B cell (primary cell): ENCODE measurements around the gene MITD1. TPM values are rescaled to one million over a fixed set of nuclear protein-coding genes. Genes with fewer than 3 reads are reported as not detected.
"Not testable (repeated sequence)": the region's sequence is repeated elsewhere in the genome, so short reads cannot be mapped to it uniquely, and the experiment has no call there.

Source experiments
- ATAC-seq: fragments of 200-7000 bp; cut with Tn5 transposase; one replicate; pipeline ENCODE4 v1.10.0; 2021; ENCODE audit warnings: low read depth, mild to moderate bottlenecking, moderate number of reproducible peaks, moderate library complexity
- CTCF ChIA-PET: fragments of 350-600 bp; sonication (Branson Sonifier 250); formaldehyde crosslinking; loops from one replicate; lab custom pipeline; 2021; ENCODE audit warnings: antibody characterized with exemption, inconsistent platforms; lab: Charles Lee
- POLR2A ChIA-PET: fragments of 350-600 bp; sonication (Branson Sonifier 250); formaldehyde crosslinking; loops from one replicate; lab custom pipeline; 2021; ENCODE audit warnings: antibody characterized with exemption; lab: Charles Lee
- DNase-seq: peaks from one replicate; pipeline ENCODE4 v3.0.0; 2013
- H2AFZ ChIP-seq: 2 replicates; pipeline ENCODE4 v1.6.1; 2012; ENCODE audit warnings: mild to moderate bottlenecking, low read depth, low read length; ENCODE audit not compliant: insufficient read depth, poor library complexity, severe bottlenecking
- H3K27ac ChIP-seq, 2 donors: 1 replicate in 1 of 2; 2 replicates in 1 of 2; pipeline ENCODE4 v1.5.1; 2012 to 2013; ENCODE audit warnings: low read length in 2 of 2, mild to moderate bottlenecking in 2 of 2, moderate library complexity in 1 of 2
- H3K27me3 ChIP-seq, 4 experiments: fragments of 200-600 bp in 1 of 4; sonication (generic) in 1 of 4; replicated peaks in 1 of 4; 1 replicate in 2 of 4; 2 replicates in 2 of 4; pipeline versions ENCODE4 v1.6.1 to v1.7.0; 2013 to 2016; ENCODE audit warnings: low read length in 3 of 4, mild to moderate bottlenecking in 2 of 4, mixed read lengths in 1 of 4, moderate library complexity in 1 of 4; ENCODE audit not compliant: insufficient read depth in 4 of 4, control insufficient read depth in 3 of 4; ENCODE audit errors: control extremely low read depth in 1 of 4
- H3K36me3 ChIP-seq, 2 experiments: replicated peaks in 1 of 2; 1 replicate in 1 of 2; 2 replicates in 1 of 2; pipeline versions ENCODE4 v1.6.1 to v1.7.1; 2013; ENCODE audit warnings: low read length in 1 of 2; ENCODE audit not compliant: insufficient read depth in 2 of 2, control insufficient read depth in 1 of 2; ENCODE audit errors: control extremely low read depth in 1 of 2, extremely low read depth in 1 of 2
- H3K4me1 ChIP-seq, 2 donors: fragments of 200-600 bp in 1 of 2; sonication (generic) in 1 of 2; 1 replicate in 1 of 2; 2 replicates in 1 of 2; pipeline versions ENCODE4 v1.5.1 to v1.6.1; 2013 to 2017; ENCODE audit warnings: low read length in 2 of 2; ENCODE audit not compliant: control insufficient read depth in 2 of 2, insufficient read depth in 2 of 2
- H3K4me2 ChIP-seq: replicated peaks from 2 replicates; pipeline ENCODE3; 2012; ENCODE audit warnings: mild to moderate bottlenecking, low read depth, low read length; ENCODE audit not compliant: poor library complexity, severe bottlenecking
- H3K4me3 ChIP-seq, 5 experiments: fragments of 200-600 bp in 1 of 5; sonication (generic) in 1 of 5; 1 replicate in 3 of 5; 2 replicates in 2 of 5; pipeline versions ENCODE4 v1.5.1 to v1.7.0; 2011 to 2016; ENCODE audit warnings: low read length in 4 of 5, mild to moderate bottlenecking in 4 of 5, low read depth in 2 of 5, control low read depth in 1 of 5, moderate library complexity in 1 of 5; ENCODE audit not compliant: insufficient read depth in 1 of 5; ENCODE audit errors: control extremely low read depth in 1 of 5, extremely low read depth in 1 of 5
- H3K79me2 ChIP-seq: fragments of 200-600 bp; sonication (generic); one replicate; pipeline ENCODE4 v1.6.0; 2016; ENCODE audit warnings: low read length; ENCODE audit not compliant: control insufficient read depth, insufficient read depth
- H3K9ac ChIP-seq: fragments of 200-600 bp; sonication (generic); 2 replicates; pipeline ENCODE4 v1.6.1; 2017; ENCODE audit warnings: mild to moderate bottlenecking, low read length, moderate library complexity
- H3K9me3 ChIP-seq, 3 donors: one replicate each; pipeline versions ENCODE4 v1.6.1 to v1.7.1; 2013; ENCODE audit warnings: low read length in 2 of 3; ENCODE audit not compliant: control insufficient read depth in 2 of 3, insufficient read depth in 1 of 3; ENCODE audit errors: control extremely low read depth in 1 of 3
- H4K20me1 ChIP-seq: 2 replicates; pipeline ENCODE4 v1.6.0; 2012; ENCODE audit warnings: mild to moderate bottlenecking, low read length; ENCODE audit not compliant: insufficient read depth, control insufficient read depth, poor library complexity, severe bottlenecking
- H3K27ac Mint-ChIP-seq: one replicate; pipeline ENCODE4 v1.8.0; 2021; ENCODE audit warnings: mixed read lengths
- H3K27me3 Mint-ChIP-seq: one replicate; pipeline ENCODE4 v1.8.0; 2021; ENCODE audit warnings: mixed read lengths
- H3K4me1 Mint-ChIP-seq: one replicate; pipeline ENCODE4 v1.8.0; 2021; ENCODE audit warnings: mixed read lengths
- H3K4me3 Mint-ChIP-seq: one replicate; pipeline ENCODE4 v1.8.0; 2021; ENCODE audit warnings: mixed read lengths
- H3K9me3 Mint-ChIP-seq: one replicate; pipeline ENCODE4 v1.8.0; 2022; ENCODE audit warnings: mixed read lengths; ENCODE audit not compliant: insufficient read depth
- CTCF ChIP-seq: fragments of 200-600 bp; IDR thresholded peaks from one replicate; pipeline ENCODE4 v1.8.0; 2022; ENCODE audit warnings: antibody characterized with exemption, mild to moderate bottlenecking
- EZH2 ChIP-seq: IDR thresholded peaks from 2 replicates; pipeline ENCODE4 v1.6.1; 2012; ENCODE audit warnings: borderline replicate concordance, low read depth, mild to moderate bottlenecking, moderate library complexity, low read length; ENCODE audit not compliant: insufficient read depth, poor library complexity, severe bottlenecking
- WGBS: methylation state at CpG from one replicate; pipeline ENCODE4 v1.1.5; 2013; ENCODE audit warnings: missing lambda C conversion rate; ENCODE audit not compliant: insufficient coverage; 5-methylcytosine and 5-hydroxymethylcytosine counted together
- intact Hi-C: fragments of 100-400 bp; cut with micrococcal nuclease; formaldehyde crosslinking; loops from one replicate; pipeline ENCODE4 v1.10.0; 2022
- polyA plus RNA-seq: library from polyadenylated mRNA; depleted of rRNA; stranded (reverse); fragments of >200 nt; gene quantifications from 2 replicates; pipeline ENCODE4 v1.2.3, GENCODE V29; 2012
- total RNA-seq, 2 donors: library from RNA; stranded (reverse); fragments of 120-200 nt in 1 of 2; gene quantifications; 1 replicate in 1 of 2; 2 replicates in 1 of 2; pipeline versions ENCODE4 v1.2.3 to v1.2.4, GENCODE V29; 2013 to 2022

Gene MITD1
- total and polyA plus RNA-seq, 2 donors (not counting 1 experiment from before 2014, with no cell fraction given): 31.0 to 71.6 TPM

DNA sequence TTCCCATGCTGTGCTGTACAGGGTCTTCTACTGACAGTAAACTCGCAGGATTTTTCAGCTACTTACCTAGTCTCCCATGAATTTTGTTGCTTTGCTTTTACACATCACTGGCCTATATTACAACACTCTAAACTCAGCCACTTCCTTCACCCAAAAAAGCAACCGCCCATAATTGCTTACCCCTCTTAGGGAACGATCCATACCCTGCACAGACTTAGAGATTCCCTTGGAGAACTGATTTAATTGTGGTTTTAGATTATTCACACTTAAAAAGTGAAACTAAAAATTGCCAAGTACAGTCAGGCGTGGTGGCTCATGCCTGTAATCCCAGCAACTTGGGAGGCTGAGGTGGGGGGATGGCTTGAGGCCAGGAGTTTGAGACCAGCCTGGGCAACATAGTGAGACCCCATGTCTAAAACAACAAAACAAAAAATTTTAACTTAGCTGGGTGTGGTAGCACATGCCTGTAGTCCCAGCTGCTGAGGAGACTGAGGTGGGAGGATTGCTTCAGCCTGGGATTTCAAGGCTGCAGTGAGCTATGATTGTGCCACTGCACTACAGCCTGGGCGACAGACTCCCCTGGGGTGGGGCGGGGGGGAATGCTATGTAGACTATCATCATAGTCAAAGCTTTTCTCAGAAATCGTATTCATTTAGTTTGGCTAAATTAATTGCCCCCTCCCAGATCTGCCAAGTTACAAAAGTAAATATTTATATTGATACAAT, 19.4 kb upstream of the MITD1 start:
- 91% methylated on average over 1 of the region's 7 CpGs for WGBS
- H4K20me1 ChIP-seq: no peaks in the 10 kb centered on the region
- no peak overlapping the region for H3K4me3 ChIP-seq
- Mint-ChIP-seq H3K9me3 (no peaks in the 10 kb centered on the region), H3K4me3 (no peak overlapping the region), H3K27me3 (no peaks in the 10 kb centered on the region), H3K27ac (no peak overlapping the region), H3K4me1 (no peaks in the 10 kb centered on the region)
- no peak overlapping the region for H2AFZ ChIP-seq
- DNase-seq (no peak), ATAC-seq (no peak)
- H3K79me2 ChIP-seq: no peaks in the 10 kb centered on the region
- TF ChIP-seq CTCF (no peak), EZH2 (no peak)
- no peaks in the 10 kb centered on the region for H3K27me3 ChIP-seq
- H3K9me3 ChIP-seq: no peaks in the 10 kb centered on the region
- H3K36me3 ChIP-seq: peaks cover 4 to 25% of the 10 kb centered on the region in 2 experiments
- H3K27ac ChIP-seq: no peak overlapping the region
- H3K9ac ChIP-seq: no peak overlapping the region
- H3K4me1 ChIP-seq: no peaks in the 10 kb centered on the region
- CTCF ChIA-PET: no interaction called here
- H3K4me2 ChIP-seq: no peak overlapping the region
- intact Hi-C loops: no loop called here
- POLR2A ChIA-PET: no interaction called here

- Histone ChIP-seq H3K4me3 (no peak overlapping the region), H3K27me3 (no peaks in the 10 kb centered on the region), H3K9ac (no peak overlapping the region), H4K20me1 (no peaks in the 10 kb centered on the region), H3K4me1 (no peaks in the 10 kb centered on the region), H3K36me3 (peaks cover 4 to 31% of the 10 kb centered on the region in 2 experiments), H3K79me2 (no peaks in the 10 kb centered on the region), H3K4me2 (no peak overlapping the region), H2AFZ (no peak overlapping the region), H3K9me3 (no peaks in the 10 kb centered on the region), H3K27ac (no peak overlapping the region)
- Mint-ChIP-seq H3K27ac (no peak overlapping the region), H3K27me3 (no peaks in the 10 kb centered on the region), H3K9me3 (no peaks in the 10 kb centered on the region), H3K4me3 (no peak overlapping the region), H3K4me1 (no peaks in the 10 kb centered on the region)
- TF ChIP-seq EZH2: no peak
- TF ChIP-seq CTCF: no peak
- intact Hi-C loops: no loop called here
- ChIA-PET POLR2A (no interaction called here), CTCF (interaction anchor here (0.6 to 1.3 kb wide), 2 partner anchors 16 to 408 kb away, joined by 3 read pairs; no protein-coding TSS in a partner anchor)
- DNase-seq (no peak), ATAC-seq (no peak)
- WGBS: 94% methylated on average over 3 of the region's 6 CpGs
Observed at GRCh38 chr2:99198103-99198841, 17.4 kb upstream of the MITD1 start.

- H4K20me1 ChIP-seq, H3K9ac ChIP-seq, H3K27me3 Mint-ChIP-seq, CTCF ChIA-PET, H2AFZ ChIP-seq, ATAC-seq, H3K4me3 Mint-ChIP-seq, H3K9me3 ChIP-seq, H3K27ac Mint-ChIP-seq, H3K9me3 Mint-ChIP-seq, H3K79me2 ChIP-seq, H3K4me1 ChIP-seq, DNase-seq, H3K4me1 Mint-ChIP-seq, H3K4me2 ChIP-seq, intact Hi-C loops, H3K27ac ChIP-seq, H3K27me3 ChIP-seq, H3K4me3 ChIP-seq, POLR2A ChIA-PET: not testable (repeated sequence)
- no CpG with 5 or more reads among the region's 4 CpGs for WGBS
- H3K36me3 ChIP-seq: peaks cover 21 to 55% of the 10 kb centered on the region in 2 experiments
Observed at GRCh38 chr2:99192364-99192763, 11.5 kb upstream of the MITD1 start.
